Esophagus muscularis mucosa (tissue), 4 donors: ENCODE results near the gene SAMD1.

Experiments used
- EP300 ChIP-seq: sonication (generic); formaldehyde crosslinking; IDR thresholded peaks from one replicate; pipeline ENCODE4 v1.6.1; 2017; ENCODE audit warnings: antibody characterized with exemption
- POLR2A ChIP-seq: fragments of 450-650 bp; IDR thresholded peaks from one replicate; pipeline ENCODE4 v1.6.1; 2017; ENCODE audit warnings: antibody characterized with exemption, moderate library complexity, mild to moderate bottlenecking, low read depth
- TF ChIP-seq, protein P1 (sequence below), 3 experiments: fragments of 200-600 bp in 2 of 3; fragments of 450-650 bp in 1 of 3; sonication (generic) in 2 of 3; IDR thresholded peaks; one replicate each; pipeline ENCODE4 v1.5.1; 2017 to 2019; ENCODE audit warnings: antibody characterized with exemption in 3 of 3, mild to moderate bottlenecking in 2 of 3, moderate library complexity in 1 of 3

DNA sequence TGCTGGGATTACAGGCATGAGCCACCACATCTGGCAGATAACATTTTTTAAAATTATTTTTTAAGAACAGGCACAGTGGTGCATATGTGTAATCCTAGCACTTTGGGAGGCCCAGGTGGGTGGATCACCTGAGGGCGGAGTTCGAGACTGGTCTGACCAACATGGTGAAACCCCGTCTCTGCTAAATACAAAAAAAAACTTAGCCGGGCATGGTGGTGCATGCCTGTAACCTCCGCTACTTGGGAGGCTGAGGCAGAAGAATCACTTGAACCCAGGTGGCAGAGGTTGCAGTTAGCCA lies 28.0 kb downstream of the SAMD1 start:
- no peak for TF ChIP-seq POLR2A
- TF ChIP-seq, protein P1, sequence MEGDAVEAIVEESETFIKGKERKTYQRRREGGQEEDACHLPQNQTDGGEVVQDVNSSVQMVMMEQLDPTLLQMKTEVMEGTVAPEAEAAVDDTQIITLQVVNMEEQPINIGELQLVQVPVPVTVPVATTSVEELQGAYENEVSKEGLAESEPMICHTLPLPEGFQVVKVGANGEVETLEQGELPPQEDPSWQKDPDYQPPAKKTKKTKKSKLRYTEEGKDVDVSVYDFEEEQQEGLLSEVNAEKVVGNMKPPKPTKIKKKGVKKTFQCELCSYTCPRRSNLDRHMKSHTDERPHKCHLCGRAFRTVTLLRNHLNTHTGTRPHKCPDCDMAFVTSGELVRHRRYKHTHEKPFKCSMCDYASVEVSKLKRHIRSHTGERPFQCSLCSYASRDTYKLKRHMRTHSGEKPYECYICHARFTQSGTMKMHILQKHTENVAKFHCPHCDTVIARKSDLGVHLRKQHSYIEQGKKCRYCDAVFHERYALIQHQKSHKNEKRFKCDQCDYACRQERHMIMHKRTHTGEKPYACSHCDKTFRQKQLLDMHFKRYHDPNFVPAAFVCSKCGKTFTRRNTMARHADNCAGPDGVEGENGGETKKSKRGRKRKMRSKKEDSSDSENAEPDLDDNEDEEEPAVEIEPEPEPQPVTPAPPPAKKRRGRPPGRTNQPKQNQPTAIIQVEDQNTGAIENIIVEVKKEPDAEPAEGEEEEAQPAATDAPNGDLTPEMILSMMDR (IDR thresholded peaks at IDR 0.05) = no peak
- no peak for TF ChIP-seq EP300
